Measurements from ENCODE around the gene SAXO1. TPM values are rescaled to one million over a fixed set of nuclear protein-coding genes. Genes with fewer than 3 reads are reported as not detected.

SAXO1 gene
- total and polyA plus RNA-seq, 4 donors, result under 0.01 to 0.05 (median 0.01) TPM; not detected in 1

- no peak for DNase-seq (ENCODE audit: low spot score)
- Histone ChIP-seq H3K36me3 (ENCODE audit: control insufficient read depth in 4 of 4, insufficient read depth in 3 of 4, low read depth in 1 of 4, low read length in 3 of 4) (no peaks in the 10 kb centered on the region), H3K9ac (ENCODE audit: low read depth in 1 of 2, low read length in 2 of 2) (no peak overlapping the region), H3K4me1 (ENCODE audit: control insufficient read depth in 4 of 4, insufficient read depth in 4 of 4, low read length in 3 of 4) (no peaks in the 10 kb centered on the region), H3K9me3 (ENCODE audit: control insufficient read depth in 4 of 4, low read length in 3 of 4) (no peaks in the 10 kb centered on the region), H3K27me3 (ENCODE audit: control insufficient read depth in 4 of 4, insufficient read depth in 4 of 4, low read length in 3 of 4) (no peaks in the 10 kb centered on the region), H3K27ac (ENCODE audit: low read depth in 1 of 2, low read length in 2 of 2) (no peak overlapping the region), H3K4me3 (ENCODE audit: low read depth in 1 of 3, low read length in 3 of 3) (no peak overlapping the region)
- TF ChIP-seq, protein P1, sequence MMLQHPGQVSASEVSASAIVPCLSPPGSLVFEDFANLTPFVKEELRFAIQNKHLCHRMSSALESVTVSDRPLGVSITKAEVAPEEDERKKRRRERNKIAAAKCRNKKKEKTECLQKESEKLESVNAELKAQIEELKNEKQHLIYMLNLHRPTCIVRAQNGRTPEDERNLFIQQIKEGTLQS (IDR thresholded peaks at IDR 0.05), result no peak
- TF ChIP-seq ZBTB33 (IDR thresholded peaks at IDR 0.05), result no peak
- TF ChIP-seq, protein P2, sequence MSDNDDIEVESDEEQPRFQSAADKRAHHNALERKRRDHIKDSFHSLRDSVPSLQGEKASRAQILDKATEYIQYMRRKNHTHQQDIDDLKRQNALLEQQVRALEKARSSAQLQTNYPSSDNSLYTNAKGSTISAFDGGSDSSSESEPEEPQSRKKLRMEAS (IDR thresholded peaks at IDR 0.05), result no peak
- TF ChIP-seq CTCF (IDR thresholded peaks at IDR 0.05; ENCODE audit: low read depth, low read length, missing input control), result no peak
- no peak for TF ChIP-seq HNF4A (conservative IDR thresholded peaks at IDR 0.05)
- no peak for TF ChIP-seq SP1 (IDR thresholded peaks at IDR 0.05)
- TF ChIP-seq JUND (IDR thresholded peaks at IDR 0.05), result no peak
- no peak for TF ChIP-seq EGR1 (IDR thresholded peaks at IDR 0.05; ENCODE audit: low read depth in 2 of 2)
- TF ChIP-seq RAD21 (IDR thresholded peaks at IDR 0.05), result no peak
- TF ChIP-seq HNF4G (IDR thresholded peaks at IDR 0.05), result no peak
- TF ChIP-seq REST (IDR thresholded peaks at IDR 0.05), result no peak
- no peak for TF ChIP-seq TAF1 (conservative IDR thresholded peaks at IDR 0.05)
- no peak for TF ChIP-seq RXRA (IDR thresholded peaks at IDR 0.05)
- no peak for TF ChIP-seq NR2F2 (IDR thresholded peaks at IDR 0.05)
- WGBS, result 81% methylated on average over 7 of the region's 7 CpGs
These were observed 111.5 kb downstream of the SAXO1 start for GRCh38 chr9:18921366-18922075.
